DOHH2 (cell line): ENCODE measurements around the gene EEFSEC.

Experiments used
- H3F3A ChIP-seq: fragments of 200-600 bp; sonication (generic), shearing (Covaris generic); 2 replicates; pipeline ENCODE4 v1.6.0; 2016; ENCODE audit warnings: antibody characterized with exemption, mild to moderate bottlenecking; ENCODE audit not compliant: control insufficient read depth, insufficient read depth
- H3K27ac ChIP-seq: fragments of 200-600 bp; sonication (generic); 2 replicates; pipeline ENCODE4 v1.5.1; 2014; ENCODE audit warnings: low read depth, mild to moderate bottlenecking, low read length, moderate library complexity
- H3K27me3 ChIP-seq: fragments of 200-600 bp; sonication (generic); 2 replicates; pipeline ENCODE4 v1.6.1; 2014; ENCODE audit warnings: mild to moderate bottlenecking, low read length, mixed read lengths; ENCODE audit not compliant: control insufficient read depth
- H3K36me3 ChIP-seq: fragments of 200-600 bp; sonication (generic); 2 replicates; pipeline ENCODE4 v1.6.1; 2014; ENCODE audit warnings: mild to moderate bottlenecking, low read length, moderate library complexity, mixed read lengths; ENCODE audit not compliant: control insufficient read depth
- H3K4me1 ChIP-seq: fragments of 200-600 bp; sonication (generic); 2 replicates; pipeline ENCODE4 v1.6.1; 2014; ENCODE audit warnings: mild to moderate bottlenecking, low read length, mixed read lengths; ENCODE audit not compliant: control insufficient read depth
- H3K4me2 ChIP-seq: fragments of 200-600 bp; sonication (generic); 2 replicates; pipeline ENCODE4 v1.6.0; 2014; ENCODE audit warnings: mild to moderate bottlenecking, low read length, moderate library complexity
- H3K4me3 ChIP-seq: fragments of 200-600 bp; sonication (generic); 2 replicates; pipeline ENCODE4 v1.5.1; 2014; ENCODE audit warnings: mild to moderate bottlenecking, low read length, mixed read lengths
- H3K79me2 ChIP-seq: fragments of 200-600 bp; sonication (generic); 2 replicates; pipeline ENCODE4 v1.6.1; 2014; ENCODE audit warnings: mild to moderate bottlenecking, low read length, mixed read lengths; ENCODE audit not compliant: control insufficient read depth
- H3K9me2 ChIP-seq: fragments of 200-600 bp; sonication (generic); replicated peaks from 2 replicates; pipeline ENCODE4 v1.6.1; 2014; ENCODE audit warnings: mild to moderate bottlenecking, low read length, mixed read lengths; ENCODE audit not compliant: control insufficient read depth
- H3K9me3 ChIP-seq: fragments of 200-600 bp; sonication (generic); 2 replicates; pipeline ENCODE4 v1.6.1; 2014; ENCODE audit warnings: antibody characterized with exemption, low read length, mixed read lengths; ENCODE audit not compliant: control insufficient read depth, insufficient read depth
- H4K20me1 ChIP-seq: fragments of 200-600 bp; sonication (generic); 2 replicates; pipeline ENCODE4 v1.6.0; 2014; ENCODE audit warnings: low read depth, mild to moderate bottlenecking, antibody characterized with exemption, low read length, moderate library complexity; ENCODE audit not compliant: control insufficient read depth, insufficient read depth
- EZH2phosphoT487 ChIP-seq: fragments of 200-600 bp; sonication (generic); IDR thresholded peaks from 2 replicates; pipeline ENCODE4 v1.6.1; 2017; ENCODE audit warnings: borderline replicate concordance, mild to moderate bottlenecking, antibody characterized with exemption, low read length, moderate library complexity, mixed read lengths
- TF ChIP-seq, protein P1 (sequence below): fragments of 200-600 bp; sonication (generic); IDR thresholded peaks from one replicate; pipeline ENCODE4 v1.5.1; 2014; ENCODE audit warnings: antibody characterized with exemption, mild to moderate bottlenecking, low read depth, low read length; ENCODE audit not compliant: poor library complexity, severe bottlenecking

EEFSEC gene

DNA sequence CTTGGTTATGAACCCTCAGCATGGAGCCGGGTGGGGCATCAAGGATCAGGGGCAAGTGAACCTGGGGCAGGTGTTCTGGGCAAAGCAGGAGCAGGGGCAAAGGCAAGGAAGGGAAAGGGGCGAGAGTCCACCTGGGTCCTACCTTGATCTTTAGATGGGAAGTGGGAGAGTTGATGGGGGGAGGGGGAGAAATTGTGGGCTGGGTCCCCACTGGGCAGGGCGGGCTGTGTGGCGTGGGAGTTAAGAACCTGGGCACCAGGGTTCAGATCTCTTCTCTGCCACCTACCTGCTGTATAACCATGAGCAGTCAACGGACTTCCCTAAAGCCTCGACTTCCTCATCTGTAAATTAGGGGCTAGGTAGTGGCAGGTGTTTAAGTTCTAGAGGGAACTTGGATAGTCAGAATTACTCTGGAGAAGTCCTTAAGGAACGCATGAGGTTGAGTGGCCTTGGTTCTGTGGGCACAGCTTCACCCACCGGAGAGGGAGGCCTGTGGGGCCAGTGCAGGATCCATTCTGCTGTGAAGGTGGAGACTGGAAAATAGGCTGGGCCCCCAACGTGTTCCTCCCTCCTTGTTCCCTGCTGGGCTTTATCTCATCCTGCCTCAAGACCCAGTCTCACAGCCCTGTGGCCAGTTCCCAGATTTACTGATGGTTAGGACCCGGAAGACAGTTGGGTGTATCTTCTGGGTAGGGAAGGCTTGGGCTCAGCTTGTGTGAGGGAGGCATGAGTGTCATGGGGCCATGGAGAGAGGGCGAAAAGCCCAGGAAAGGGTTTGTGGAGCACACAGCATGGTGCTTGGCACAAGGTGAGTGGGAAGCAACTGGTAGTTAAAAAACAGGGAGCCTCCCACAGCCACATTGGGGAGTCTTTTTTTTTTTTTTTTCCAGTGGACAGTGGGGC, 90.6 kb downstream of the EEFSEC start:
- Histone ChIP-seq H4K20me1 (no peaks in the 10 kb centered on the region), H3F3A (no peaks in the 10 kb centered on the region)
- TF ChIP-seq, protein P1, sequence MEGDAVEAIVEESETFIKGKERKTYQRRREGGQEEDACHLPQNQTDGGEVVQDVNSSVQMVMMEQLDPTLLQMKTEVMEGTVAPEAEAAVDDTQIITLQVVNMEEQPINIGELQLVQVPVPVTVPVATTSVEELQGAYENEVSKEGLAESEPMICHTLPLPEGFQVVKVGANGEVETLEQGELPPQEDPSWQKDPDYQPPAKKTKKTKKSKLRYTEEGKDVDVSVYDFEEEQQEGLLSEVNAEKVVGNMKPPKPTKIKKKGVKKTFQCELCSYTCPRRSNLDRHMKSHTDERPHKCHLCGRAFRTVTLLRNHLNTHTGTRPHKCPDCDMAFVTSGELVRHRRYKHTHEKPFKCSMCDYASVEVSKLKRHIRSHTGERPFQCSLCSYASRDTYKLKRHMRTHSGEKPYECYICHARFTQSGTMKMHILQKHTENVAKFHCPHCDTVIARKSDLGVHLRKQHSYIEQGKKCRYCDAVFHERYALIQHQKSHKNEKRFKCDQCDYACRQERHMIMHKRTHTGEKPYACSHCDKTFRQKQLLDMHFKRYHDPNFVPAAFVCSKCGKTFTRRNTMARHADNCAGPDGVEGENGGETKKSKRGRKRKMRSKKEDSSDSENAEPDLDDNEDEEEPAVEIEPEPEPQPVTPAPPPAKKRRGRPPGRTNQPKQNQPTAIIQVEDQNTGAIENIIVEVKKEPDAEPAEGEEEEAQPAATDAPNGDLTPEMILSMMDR: no peak
- TF ChIP-seq EZH2phosphoT487: no peak

DNA sequence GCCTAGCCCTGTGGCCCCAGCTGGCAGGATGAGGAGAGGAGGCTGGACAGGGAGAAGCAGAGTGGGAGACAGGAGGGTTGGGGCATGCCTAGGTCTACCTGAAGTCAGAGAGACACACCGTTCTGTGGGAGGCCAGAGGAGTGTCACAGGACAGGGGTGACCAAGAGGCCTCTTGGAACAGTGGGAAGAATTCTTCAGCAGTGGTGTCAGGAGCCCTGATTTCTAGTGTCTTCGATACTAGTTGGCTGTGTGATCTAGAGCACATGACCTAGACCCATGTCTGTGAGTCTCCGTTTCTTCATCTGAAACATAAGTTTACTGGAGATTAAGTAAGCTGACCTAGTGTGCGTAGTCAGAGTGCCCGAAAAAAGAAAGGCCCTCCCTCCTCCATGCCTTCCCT, 92.2 kb downstream of the EEFSEC start:
- Histone ChIP-seq H3F3A (no peaks in the 10 kb centered on the region), H3K36me3 (peaks cover 19% of the 10 kb centered on the region; the same call in 1 of the 2 replicates), H3K27ac (no peak overlapping the region), H3K4me1 (no peaks in the 10 kb centered on the region), H3K4me2 (no peak overlapping the region), H3K27me3 (no peaks in the 10 kb centered on the region), H4K20me1 (no peaks in the 10 kb centered on the region), H3K9me2 (no peaks in the 10 kb centered on the region), H3K79me2 (no peaks in the 10 kb centered on the region; the same call in none of the 2 replicates), H3K9me3 (no peaks in the 10 kb centered on the region), H3K4me3 (no peak overlapping the region)
- TF ChIP-seq EZH2phosphoT487: no peak
- TF ChIP-seq, protein P1: no peak

More for the DNA sequence above, 90.6 kb downstream of the EEFSEC start:
- Histone ChIP-seq H3K4me2 (no peak overlapping the region), H3K4me3 (no peak overlapping the region), H3K4me1 (no peaks in the 10 kb centered on the region), H3K27ac (no peak overlapping the region), H3K36me3 (peaks cover 14% of the 10 kb centered on the region; the same call in 1 of the 2 replicates), H3K79me2 (no peaks in the 10 kb centered on the region; the same call in none of the 2 replicates), H3K27me3 (no peaks in the 10 kb centered on the region), H3K9me3 (no peaks in the 10 kb centered on the region), H3K9me2 (no peaks in the 10 kb centered on the region)

DNA sequence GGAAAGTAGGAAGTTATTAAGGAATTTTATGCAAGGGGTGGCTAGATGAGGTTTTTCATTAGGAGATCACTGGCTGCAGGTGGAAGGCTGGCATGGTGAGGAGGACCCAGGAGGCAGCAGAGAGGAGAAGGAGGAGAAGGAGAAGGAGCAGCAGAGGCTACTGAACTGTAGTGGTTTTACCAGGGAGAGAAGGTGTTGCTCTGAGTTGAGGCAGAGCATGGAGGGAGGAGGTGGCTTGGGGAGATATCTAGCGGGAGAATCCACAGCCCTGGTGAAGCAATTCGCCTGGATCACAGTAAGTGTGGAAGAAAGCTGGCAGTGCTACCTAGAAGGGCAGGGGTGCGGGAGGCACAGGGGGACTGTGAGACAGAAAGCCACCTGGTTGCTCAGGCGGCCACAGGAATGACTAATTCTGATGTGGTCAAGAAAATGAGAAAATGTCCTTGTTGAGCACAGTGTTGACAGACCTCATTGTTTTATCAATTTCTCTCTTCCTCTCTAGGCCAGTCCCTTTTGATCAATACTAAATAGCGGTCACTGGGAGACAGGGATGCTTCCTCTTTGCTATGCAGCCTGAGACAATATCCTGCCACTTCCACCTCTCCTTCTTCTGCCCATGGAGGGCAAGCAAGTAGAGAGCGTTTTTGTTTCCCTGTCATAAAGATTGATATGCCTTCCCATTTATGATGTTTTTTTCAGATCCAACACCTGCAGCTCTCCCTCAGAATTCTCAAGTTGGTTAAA, 94.6 kb downstream of the EEFSEC start:
- Histone ChIP-seq H3K4me1 (no peaks in the 10 kb centered on the region), H3K4me3 (no peak overlapping the region), H3F3A (no peaks in the 10 kb centered on the region), H3K4me2 (no peak overlapping the region), H3K79me2 (no peaks in the 10 kb centered on the region; the same call in 1 of the 2 replicates), H3K9me3 (no peaks in the 10 kb centered on the region), H3K9me2 (no peaks in the 10 kb centered on the region), H3K36me3 (peaks cover 19% of the 10 kb centered on the region; the same call in 1 of the 2 replicates), H3K27ac (no peak overlapping the region), H4K20me1 (no peaks in the 10 kb centered on the region), H3K27me3 (no peaks in the 10 kb centered on the region)
- TF ChIP-seq EZH2phosphoT487: no peak
- TF ChIP-seq, protein P1: no peak
